ENCODE data around the gene CALU.

DNA sequence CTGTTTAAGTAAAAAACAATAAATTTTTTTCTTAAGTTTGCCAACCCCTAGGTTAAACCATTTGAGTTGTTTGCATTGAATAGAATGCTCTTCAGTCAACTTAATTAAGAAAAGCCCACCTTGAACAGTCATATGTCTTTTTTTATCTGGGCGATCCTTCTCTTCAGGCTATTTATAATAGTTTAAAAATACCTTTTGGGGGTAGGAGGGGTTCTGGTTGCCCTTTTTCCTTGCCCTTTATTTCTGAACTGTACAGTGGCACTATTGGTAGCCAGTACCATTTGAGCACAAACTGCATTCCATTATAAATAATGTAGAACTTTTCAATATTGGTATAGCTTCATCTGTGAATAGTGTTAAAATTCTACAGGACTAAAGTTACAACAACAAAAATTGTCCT is 13.1 kb downstream of the CALU start:
- TF ChIP-seq POLR2AphosphoS5 (IDR thresholded peaks at IDR 0.05; ENCODE audit: low read length), result no peak
- TF ChIP-seq FOS (IDR thresholded peaks at IDR 0.05; ENCODE audit: borderline replicate concordance, extremely low read depth, insufficient read length), result no peak
- TF ChIP-seq ESRRA (IDR thresholded peaks at IDR 0.05; ENCODE audit: low read length), result no peak
- no peak for TF ChIP-seq ZNF384 (IDR thresholded peaks at IDR 0.05; ENCODE audit: borderline replicate concordance, low read depth, low read length)
- TF ChIP-seq, protein P1, sequence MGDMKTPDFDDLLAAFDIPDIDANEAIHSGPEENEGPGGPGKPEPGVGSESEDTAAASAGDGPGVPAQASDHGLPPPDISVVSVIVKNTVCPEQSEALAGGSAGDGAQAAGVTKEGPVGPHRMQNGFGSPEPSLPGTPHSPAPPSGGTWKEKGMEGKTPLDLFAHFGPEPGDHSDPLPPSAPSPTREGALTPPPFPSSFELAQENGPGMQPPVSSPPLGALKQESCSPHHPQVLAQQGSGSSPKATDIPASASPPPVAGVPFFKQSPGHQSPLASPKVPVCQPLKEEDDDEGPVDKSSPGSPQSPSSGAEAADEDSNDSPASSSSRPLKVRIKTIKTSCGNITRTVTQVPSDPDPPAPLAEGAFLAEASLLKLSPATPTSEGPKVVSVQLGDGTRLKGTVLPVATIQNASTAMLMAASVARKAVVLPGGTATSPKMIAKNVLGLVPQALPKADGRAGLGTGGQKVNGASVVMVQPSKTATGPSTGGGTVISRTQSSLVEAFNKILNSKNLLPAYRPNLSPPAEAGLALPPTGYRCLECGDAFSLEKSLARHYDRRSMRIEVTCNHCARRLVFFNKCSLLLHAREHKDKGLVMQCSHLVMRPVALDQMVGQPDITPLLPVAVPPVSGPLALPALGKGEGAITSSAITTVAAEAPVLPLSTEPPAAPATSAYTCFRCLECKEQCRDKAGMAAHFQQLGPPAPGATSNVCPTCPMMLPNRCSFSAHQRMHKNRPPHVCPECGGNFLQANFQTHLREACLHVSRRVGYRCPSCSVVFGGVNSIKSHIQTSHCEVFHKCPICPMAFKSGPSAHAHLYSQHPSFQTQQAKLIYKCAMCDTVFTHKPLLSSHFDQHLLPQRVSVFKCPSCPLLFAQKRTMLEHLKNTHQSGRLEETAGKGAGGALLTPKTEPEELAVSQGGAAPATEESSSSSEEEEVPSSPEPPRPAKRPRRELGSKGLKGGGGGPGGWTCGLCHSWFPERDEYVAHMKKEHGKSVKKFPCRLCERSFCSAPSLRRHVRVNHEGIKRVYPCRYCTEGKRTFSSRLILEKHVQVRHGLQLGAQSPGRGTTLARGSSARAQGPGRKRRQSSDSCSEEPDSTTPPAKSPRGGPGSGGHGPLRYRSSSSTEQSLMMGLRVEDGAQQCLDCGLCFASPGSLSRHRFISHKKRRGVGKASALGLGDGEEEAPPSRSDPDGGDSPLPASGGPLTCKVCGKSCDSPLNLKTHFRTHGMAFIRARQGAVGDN (IDR thresholded peaks at IDR 0.05), result no peak
- TF ChIP-seq IKZF1 (conservative IDR thresholded peaks at IDR 0.05), result no peak
- no peak for TF ChIP-seq CREB1 (IDR thresholded peaks at IDR 0.05; ENCODE audit: low read depth)
- TF ChIP-seq, protein P2, sequence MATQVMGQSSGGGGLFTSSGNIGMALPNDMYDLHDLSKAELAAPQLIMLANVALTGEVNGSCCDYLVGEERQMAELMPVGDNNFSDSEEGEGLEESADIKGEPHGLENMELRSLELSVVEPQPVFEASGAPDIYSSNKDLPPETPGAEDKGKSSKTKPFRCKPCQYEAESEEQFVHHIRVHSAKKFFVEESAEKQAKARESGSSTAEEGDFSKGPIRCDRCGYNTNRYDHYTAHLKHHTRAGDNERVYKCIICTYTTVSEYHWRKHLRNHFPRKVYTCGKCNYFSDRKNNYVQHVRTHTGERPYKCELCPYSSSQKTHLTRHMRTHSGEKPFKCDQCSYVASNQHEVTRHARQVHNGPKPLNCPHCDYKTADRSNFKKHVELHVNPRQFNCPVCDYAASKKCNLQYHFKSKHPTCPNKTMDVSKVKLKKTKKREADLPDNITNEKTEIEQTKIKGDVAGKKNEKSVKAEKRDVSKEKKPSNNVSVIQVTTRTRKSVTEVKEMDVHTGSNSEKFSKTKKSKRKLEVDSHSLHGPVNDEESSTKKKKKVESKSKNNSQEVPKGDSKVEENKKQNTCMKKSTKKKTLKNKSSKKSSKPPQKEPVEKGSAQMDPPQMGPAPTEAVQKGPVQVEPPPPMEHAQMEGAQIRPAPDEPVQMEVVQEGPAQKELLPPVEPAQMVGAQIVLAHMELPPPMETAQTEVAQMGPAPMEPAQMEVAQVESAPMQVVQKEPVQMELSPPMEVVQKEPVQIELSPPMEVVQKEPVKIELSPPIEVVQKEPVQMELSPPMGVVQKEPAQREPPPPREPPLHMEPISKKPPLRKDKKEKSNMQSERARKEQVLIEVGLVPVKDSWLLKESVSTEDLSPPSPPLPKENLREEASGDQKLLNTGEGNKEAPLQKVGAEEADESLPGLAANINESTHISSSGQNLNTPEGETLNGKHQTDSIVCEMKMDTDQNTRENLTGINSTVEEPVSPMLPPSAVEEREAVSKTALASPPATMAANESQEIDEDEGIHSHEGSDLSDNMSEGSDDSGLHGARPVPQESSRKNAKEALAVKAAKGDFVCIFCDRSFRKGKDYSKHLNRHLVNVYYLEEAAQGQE (IDR thresholded peaks at IDR 0.05; ENCODE audit: low read depth, low read length), result no peak
